AG10803 (cell line): ENCODE results near the gene FCHSD2.
"Not testable (repeated sequence)": the region's sequence is repeated elsewhere in the genome, so short reads cannot be mapped to it uniquely, and the experiment has no call there.

ENCODE experiments used
- DNase-seq: peaks from one replicate; pipeline ENCODE4 v3.0.0; 2010; ENCODE audit warnings: low read depth
- H3K4me3 ChIP-seq: 2 replicates; pipeline ENCODE4 v1.5.1; 2011; ENCODE audit warnings: mild to moderate bottlenecking, low read length, control low read depth
- CTCF ChIP-seq: conservative IDR thresholded peaks from 2 replicates; pipeline ENCODE4 v1.5.1; 2011; ENCODE audit warnings: mild to moderate bottlenecking, low read length, control low read depth, inconsistent platforms

Gene FCHSD2

GRCh38 chr11:72807021-72807693, 335.0 kb downstream of the FCHSD2 start:
- DNase-seq = peak; percentile 73

DNA sequence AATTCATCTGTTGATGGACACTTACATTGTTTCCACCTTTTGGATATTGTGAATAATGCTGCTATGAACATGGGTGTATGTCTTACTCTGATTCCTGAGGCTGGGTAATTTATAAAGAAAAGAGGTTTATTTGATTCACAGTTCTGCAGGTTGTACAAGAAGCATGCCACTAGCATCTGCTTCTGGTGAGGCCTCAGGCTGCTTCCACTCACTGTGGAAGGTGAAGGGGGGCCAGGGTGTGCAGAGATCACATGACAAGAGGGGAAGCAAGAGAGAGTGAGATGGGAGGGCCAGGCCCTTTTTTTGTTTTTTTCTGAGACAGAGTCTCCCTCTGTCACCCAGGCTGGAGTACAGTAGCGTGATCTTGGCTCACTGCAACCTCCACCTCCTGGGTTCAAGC, 335.7 kb downstream of the FCHSD2 start:
- DNase-seq, H3K4me3 ChIP-seq: not testable (repeated sequence)

More at GRCh38 chr11:72807021-72807693, 335.0 kb downstream of the FCHSD2 start:
- no peak for TF ChIP-seq CTCF
- H3K4me3 ChIP-seq = no peak overlapping the region

GRCh38 chr11:72805216-72805615, 336.9 kb downstream of the FCHSD2 start:
- TF ChIP-seq CTCF = no peak

GRCh38 chr11:72802822-72803221, 339.3 kb downstream of the FCHSD2 start:
- TF ChIP-seq CTCF = no peak
- DNase-seq = no peak
- H3K4me3 ChIP-seq = no peak overlapping the region

More at GRCh38 chr11:72805216-72805615, 336.9 kb downstream of the FCHSD2 start:
- no peak overlapping the region for H3K4me3 ChIP-seq
- no peak for DNase-seq

- no peak overlapping the region for H3K4me3 ChIP-seq
- no peak for DNase-seq
- no peak for TF ChIP-seq CTCF
Measured at GRCh38 chr11:72799441-72799840, 342.7 kb downstream of the FCHSD2 start.

DNA sequence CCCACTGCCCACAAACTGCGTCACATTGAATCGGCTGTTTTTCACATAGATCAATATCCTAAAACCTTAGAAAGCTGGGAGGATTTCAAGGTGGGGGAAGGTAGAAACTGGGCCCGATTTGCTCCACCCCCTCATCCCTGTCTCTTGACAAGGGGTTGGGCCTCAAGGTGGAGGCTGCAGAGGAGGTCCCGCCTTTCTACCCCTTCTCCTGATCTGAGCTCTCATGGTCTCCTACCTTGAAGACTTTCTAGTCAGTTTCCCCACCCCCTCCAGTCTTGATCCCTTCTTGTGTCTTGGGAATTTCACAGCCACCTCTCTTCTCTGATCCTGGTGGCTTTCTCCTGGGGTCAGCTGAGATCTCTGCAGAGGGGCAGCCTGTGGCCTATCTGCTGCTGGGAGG, 343.8 kb downstream of the FCHSD2 start:
- DNase-seq = no peak
- no peak overlapping the region for H3K4me3 ChIP-seq

More for the DNA sequence above, 343.8 kb downstream of the FCHSD2 start:
- no peak for TF ChIP-seq CTCF
